HEK293 (cell line): ENCODE measurements around the gene PCDHGC4.
A peak's percentile ranks its signal among the peaks of the same experiment; 100 is the strongest.

Experiments used
- CTCF ChIA-PET: fragments of 350-600 bp; formaldehyde crosslinking; extraction: SDS; loops from one replicate; lab custom pipeline; 2021; ENCODE audit warnings: antibody characterized with exemption; lab: Yijun Ruan, JAX
- POLR2A ChIA-PET: fragments of 300-600 bp; formaldehyde crosslinking; extraction: SDS; loops from one replicate; lab custom pipeline; 2020; ENCODE audit warnings: antibody characterized with exemption, inconsistent platforms; lab: Yijun Ruan, JAX
- H3K27ac ChIP-seq: fragments of 200-500 bp; sonication (Bioruptor generic); 2 replicates; pipeline ENCODE4 v1.5.1; 2014; ENCODE audit warnings: low read depth, low read length, control low read depth, inconsistent platforms; ENCODE audit errors: extremely low read depth
- H3K36me3 ChIP-seq, 2 experiments: fragments of 200-500 bp in 1 of 2; sonication (Bioruptor generic) in 1 of 2; 1 replicate in 1 of 2; 2 replicates in 1 of 2; pipeline ENCODE4 v1.5.1; 2014 to 2017; ENCODE audit warnings: inconsistent platforms in 2 of 2, low read length in 2 of 2; ENCODE audit not compliant: control insufficient read depth in 2 of 2, insufficient read depth in 1 of 2
- H3K4me1 ChIP-seq: fragments of 200-500 bp; sonication (Bioruptor generic); 2 replicates; pipeline ENCODE4 v1.5.1; 2014; ENCODE audit warnings: mild to moderate bottlenecking, low read length, inconsistent platforms; ENCODE audit not compliant: control insufficient read depth, insufficient read depth
- H3K4me3 ChIP-seq: 2 replicates; pipeline ENCODE4 v1.5.1; 2011; ENCODE audit warnings: low read depth, mild to moderate bottlenecking, control low read depth, low read length, moderate library complexity
- H3K9me3 ChIP-seq: fragments of 200-500 bp; sonication (Bioruptor generic); 2 replicates; pipeline ENCODE4 v1.5.1; 2014; ENCODE audit warnings: low read depth, low read length, inconsistent platforms; ENCODE audit not compliant: control insufficient read depth, insufficient read depth
- EGR2 ChIP-seq: fragments of 450-650 bp; formaldehyde crosslinking; IDR thresholded peaks from 2 replicates; pipeline ENCODE4 v1.5.1; 2016; ENCODE audit warnings: low read depth, missing biosample characterization, missing genetic modification characterization
- PRDM1 ChIP-seq: fragments of 450-650 bp; formaldehyde crosslinking; IDR thresholded peaks from 2 replicates; pipeline ENCODE4; 2016; ENCODE audit warnings: missing biosample characterization, missing genetic modification characterization
- SP3 ChIP-seq: fragments of 450-650 bp; formaldehyde crosslinking; IDR thresholded peaks from 2 replicates; pipeline ENCODE4 v1.5.1; 2016; ENCODE audit warnings: missing biosample characterization, missing genetic modification characterization
- ZBTB20 ChIP-seq: fragments of 450-650 bp; formaldehyde crosslinking; IDR thresholded peaks from 2 replicates; pipeline ENCODE4 v1.5.1; 2016; ENCODE audit warnings: missing biosample characterization, missing genetic modification characterization
- ZBTB44 ChIP-seq: fragments of 450-650 bp; IDR thresholded peaks from 2 replicates; pipeline ENCODE4 v1.5.1; 2018; ENCODE audit warnings: missing biosample characterization, mild to moderate bottlenecking, missing genetic modification characterization
- ZBTB48 ChIP-seq: fragments of 450-650 bp; formaldehyde crosslinking; IDR thresholded peaks from 2 replicates; pipeline ENCODE4 v1.5.1; 2016; ENCODE audit warnings: missing biosample characterization, missing genetic modification characterization
- ZBTB7A ChIP-seq: fragments of 450-650 bp; formaldehyde crosslinking; IDR thresholded peaks from 2 replicates; pipeline ENCODE4 v1.5.1; 2016; ENCODE audit warnings: low read depth, missing biosample characterization, missing genetic modification characterization
- ZEB2 ChIP-seq: fragments of 450-650 bp; formaldehyde crosslinking; IDR thresholded peaks from 2 replicates; pipeline ENCODE4 v1.5.1; 2016; ENCODE audit warnings: missing biosample characterization, missing genetic modification characterization
- ZNF10 ChIP-seq: fragments of 450-650 bp; formaldehyde crosslinking; IDR thresholded peaks from 2 replicates; pipeline ENCODE4 v1.5.1; 2017; ENCODE audit warnings: missing biosample characterization, missing genetic modification characterization
- ZNF214 ChIP-seq: fragments of 450-650 bp; formaldehyde crosslinking; IDR thresholded peaks from 2 replicates; pipeline ENCODE4 v1.5.1; 2017; ENCODE audit warnings: missing biosample characterization, mild to moderate bottlenecking, missing genetic modification characterization, borderline replicate concordance
- ZNF221 ChIP-seq: fragments of 450-650 bp; formaldehyde crosslinking; IDR thresholded peaks from 2 replicates; pipeline ENCODE4 v1.5.1; 2017; ENCODE audit warnings: missing biosample characterization, missing genetic modification characterization, borderline replicate concordance
- ZNF280D ChIP-seq: fragments of 450-650 bp; formaldehyde crosslinking; IDR thresholded peaks from 2 replicates; pipeline ENCODE4 v1.5.1; 2016; ENCODE audit warnings: missing biosample characterization, missing genetic modification characterization
- ZNF335 ChIP-seq: fragments of 450-650 bp; formaldehyde crosslinking; conservative IDR thresholded peaks from 2 replicates; pipeline ENCODE4 v1.5.1; 2016; ENCODE audit warnings: missing biosample characterization, missing genetic modification characterization
- ZNF391 ChIP-seq: fragments of 450-650 bp; formaldehyde crosslinking; IDR thresholded peaks from 2 replicates; pipeline ENCODE4 v1.5.1; 2016; ENCODE audit warnings: low read depth, missing biosample characterization, missing genetic modification characterization, borderline replicate concordance
- ZNF394 ChIP-seq: fragments of 450-650 bp; formaldehyde crosslinking; IDR thresholded peaks from 2 replicates; pipeline ENCODE4 v1.5.1; 2016; ENCODE audit warnings: missing biosample characterization, missing genetic modification characterization, mild to moderate bottlenecking, moderate library complexity, borderline replicate concordance
- ZNF433 ChIP-seq: fragments of 450-650 bp; formaldehyde crosslinking; IDR thresholded peaks from 2 replicates; pipeline ENCODE4 v1.5.1; 2016; ENCODE audit warnings: missing biosample characterization, missing genetic modification characterization, low read depth
- ZNF555 ChIP-seq: fragments of 450-650 bp; formaldehyde crosslinking; conservative IDR thresholded peaks from 2 replicates; pipeline ENCODE4 v1.5.1; 2017; ENCODE audit warnings: missing biosample characterization, mild to moderate bottlenecking, missing genetic modification characterization, inconsistent platforms
- ZNF610 ChIP-seq: fragments of 450-650 bp; formaldehyde crosslinking; IDR thresholded peaks from 2 replicates; pipeline ENCODE4 v1.5.1; 2016; ENCODE audit warnings: missing biosample characterization, missing genetic modification characterization, borderline replicate concordance
- ZNF660 ChIP-seq: fragments of 450-650 bp; IDR thresholded peaks from 2 replicates; pipeline ENCODE4 v1.5.1; 2018; ENCODE audit warnings: missing biosample characterization, mild to moderate bottlenecking, missing genetic modification characterization
- ZNF670 ChIP-seq: fragments of 450-650 bp; formaldehyde crosslinking; IDR thresholded peaks from 2 replicates; pipeline ENCODE4 v1.5.1; 2016; ENCODE audit warnings: missing biosample characterization, missing genetic modification characterization, low read depth
- ZNF677 ChIP-seq: fragments of 450-650 bp; IDR thresholded peaks from 2 replicates; pipeline ENCODE4 v1.5.0; 2018; ENCODE audit warnings: missing biosample characterization, mild to moderate bottlenecking, missing genetic modification characterization, moderate library complexity
- ZXDB ChIP-seq: fragments of 450-650 bp; formaldehyde crosslinking; IDR thresholded peaks from 2 replicates; pipeline ENCODE4 v1.5.1; 2016; ENCODE audit warnings: missing biosample characterization, missing genetic modification characterization
- TF ChIP-seq, protein P1 (sequence below): fragments of 450-650 bp; formaldehyde crosslinking; IDR thresholded peaks from 2 replicates; pipeline ENCODE4 v1.5.1; 2016; ENCODE audit warnings: missing biosample characterization, missing genetic modification characterization, low read depth

PCDHGC4 gene

DNA sequence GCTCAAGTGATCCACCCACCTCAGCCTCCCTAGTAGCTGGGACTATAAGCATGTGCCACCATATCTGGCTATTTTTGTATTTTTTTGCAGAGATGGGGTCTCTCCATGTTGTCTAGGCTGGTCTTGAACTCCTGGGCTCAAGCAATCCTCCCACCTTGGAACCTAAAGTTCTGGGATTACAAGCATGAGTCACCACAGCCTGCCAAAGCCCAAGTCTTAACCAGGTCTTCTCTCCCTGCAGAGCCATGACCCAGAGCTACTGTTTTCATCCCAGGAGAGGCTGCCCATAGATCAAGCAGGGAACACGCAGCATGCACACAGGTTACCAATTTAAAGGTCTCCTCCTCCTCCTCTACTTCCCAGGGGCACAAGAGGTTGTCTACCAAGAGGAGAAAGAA, 33.8 kb downstream of the PCDHGC4 start:
- Histone ChIP-seq H3K9me3 (no peaks in the 10 kb centered on the region), H3K36me3 (peaks cover 16 to 84% of the 10 kb centered on the region in 2 experiments), H3K27ac (no peak overlapping the region), H3K4me3 (no peak overlapping the region), H3K4me1 (peaks cover 8% of the 10 kb centered on the region)
- CTCF ChIA-PET = interaction anchor here (0.6 to 1.5 kb wide), 3 partner anchors 39 to 122 kb away, joined by 3 to 9 read pairs (median 8); partner anchors contain the start of gene PCDHGA11
- TF ChIP-seq ZBTB44 (tag by site-specific recombination) = no peak
- TF ChIP-seq ZEB2 (tag by site-specific recombination) = no peak
- no peak for TF ChIP-seq SP3 (tag by site-specific recombination)
- POLR2A ChIA-PET = no interaction called here

DNA sequence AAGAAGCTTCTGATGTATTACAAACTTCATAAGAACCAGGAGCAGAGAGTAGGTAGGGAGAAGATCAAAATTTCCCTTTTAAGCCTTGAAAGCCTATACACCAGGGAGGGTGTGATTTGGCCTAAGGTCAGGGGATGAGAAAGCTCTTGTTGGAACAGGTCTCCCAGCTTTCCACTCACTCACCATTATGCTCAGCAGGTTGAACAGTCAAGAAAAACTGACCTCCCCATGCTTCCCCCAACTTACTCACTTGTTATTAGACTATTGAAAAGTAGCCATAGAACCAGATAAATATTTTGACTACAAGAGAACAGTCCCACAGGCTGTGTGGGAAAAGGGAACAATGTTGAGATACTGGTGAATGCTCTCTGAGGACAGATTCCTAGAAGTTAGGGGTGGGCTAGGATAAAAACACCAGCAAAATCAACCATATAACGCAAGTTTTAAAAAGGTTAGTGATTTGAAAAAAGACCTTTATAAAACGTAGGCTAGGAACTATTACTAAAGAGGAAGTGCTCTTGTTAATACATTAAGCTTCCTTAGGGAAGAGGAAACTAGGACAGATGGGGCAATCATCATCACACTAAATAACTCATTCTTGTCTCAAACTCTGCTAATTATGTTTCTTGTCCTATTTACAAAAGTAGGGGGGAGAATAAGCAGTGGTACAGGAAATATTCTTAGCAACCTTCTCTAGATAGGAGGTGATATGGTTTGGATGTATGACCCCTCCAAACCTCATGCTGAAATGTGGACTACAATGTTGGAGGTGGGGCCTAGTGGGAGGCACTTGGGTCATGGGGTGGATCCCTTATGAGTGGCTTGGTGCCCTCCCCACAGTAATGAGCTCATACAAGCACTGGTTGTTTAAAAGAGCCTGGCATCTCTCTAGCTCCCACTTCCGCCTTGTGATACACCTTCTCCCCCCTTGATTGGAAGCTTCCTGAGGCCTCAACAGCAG, 35.1 kb downstream of the PCDHGC4 start:
- Histone ChIP-seq H3K27ac (no peak overlapping the region), H3K36me3 (peaks cover 16 to 93% of the 10 kb centered on the region in 2 experiments), H3K9me3 (no peaks in the 10 kb centered on the region), H3K4me1 (peaks cover 11% of the 10 kb centered on the region), H3K4me3 (no peak overlapping the region)
- TF ChIP-seq ZNF214 = no peak
- TF ChIP-seq ZNF394 (tag by site-specific recombination) = no peak
- no peak for TF ChIP-seq ZNF555
- no peak for TF ChIP-seq ZBTB7A (tag by site-specific recombination)
- TF ChIP-seq ZNF670 (tag by site-specific recombination) = no peak
- no peak for TF ChIP-seq ZNF610
- no peak for TF ChIP-seq ZNF677 (tag by site-specific recombination)
- no peak for TF ChIP-seq ZNF335 (tag by site-specific recombination)
- TF ChIP-seq ZBTB20 (tag by site-specific recombination) = no peak
- TF ChIP-seq ZNF433 (tag by site-specific recombination) = no peak
- no peak for TF ChIP-seq ZNF10 (tag by site-specific recombination)
- POLR2A ChIA-PET = no interaction called here
- CTCF ChIA-PET = interaction anchor here (0.5 to 10.9 kb wide), 11 partner anchors 6 to 123 kb away, joined by 3 to 160 read pairs (median 10); partner anchors contain the start of genes PCDHGA11, PCDHGA12, PCDHGB5 and PCDHGB7

DNA sequence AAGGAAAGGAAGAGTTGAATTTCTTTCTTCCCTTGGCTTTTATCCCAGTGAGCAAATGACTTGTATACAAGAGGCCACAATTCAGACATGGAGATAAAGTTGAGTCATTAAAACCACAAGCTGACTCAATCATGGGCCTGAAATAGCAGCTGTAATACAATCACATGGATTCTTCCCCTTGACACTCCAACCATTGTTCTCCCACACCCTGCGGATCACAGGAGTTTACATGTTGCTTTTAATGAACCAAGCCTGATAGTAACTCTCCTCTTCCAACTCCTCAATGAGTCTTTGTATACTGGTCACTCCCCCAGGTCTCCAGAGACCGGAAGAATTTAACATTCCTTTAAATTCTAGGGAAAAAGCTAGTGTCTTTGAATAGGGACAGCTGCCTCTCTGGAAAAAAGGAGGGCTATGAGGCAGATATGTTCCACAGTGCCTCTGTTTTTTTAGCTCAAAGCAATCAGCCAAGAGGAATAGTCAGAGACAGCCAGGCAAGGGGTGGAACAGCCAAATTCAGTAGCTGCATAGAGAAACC, 36.5 kb downstream of the PCDHGC4 start:
- Histone ChIP-seq H3K9me3 (no peaks in the 10 kb centered on the region), H3K4me1 (peaks cover 11% of the 10 kb centered on the region), H3K4me3 (no peak overlapping the region), H3K27ac (peak overlapping the region; percentile 51; the same call in 1 of the 2 replicates), H3K36me3 (peaks cover 24 to 93% of the 10 kb centered on the region in 2 experiments)
- POLR2A ChIA-PET = interaction anchor here (1.0 to 2.0 kb wide), 5 partner anchors 42 to 200 kb away, joined by 3 to 10 read pairs (median 3); partner anchors contain the start of genes PCDHGA11 and PCDHGC3
- CTCF ChIA-PET = interaction anchor here (0.6 to 10.9 kb wide), 17 partner anchors 7 to 435 kb away, joined by 3 to 160 read pairs (median 9); partner anchors contain the start of genes PCDHGA1, PCDHGA11, PCDHGA12 and PCDHGA2
- TF ChIP-seq ZNF335 (tag by site-specific recombination) = 0 out of 2 replicates have a peak, but pooled peaks have one; percentile 39
- no peak for TF ChIP-seq EGR2 (tag by site-specific recombination)
- TF ChIP-seq ZNF660 (tag by site-specific recombination) = peak; percentile 96
- no peak for TF ChIP-seq ZNF221 (tag by site-specific recombination)
- TF ChIP-seq, protein P1, sequence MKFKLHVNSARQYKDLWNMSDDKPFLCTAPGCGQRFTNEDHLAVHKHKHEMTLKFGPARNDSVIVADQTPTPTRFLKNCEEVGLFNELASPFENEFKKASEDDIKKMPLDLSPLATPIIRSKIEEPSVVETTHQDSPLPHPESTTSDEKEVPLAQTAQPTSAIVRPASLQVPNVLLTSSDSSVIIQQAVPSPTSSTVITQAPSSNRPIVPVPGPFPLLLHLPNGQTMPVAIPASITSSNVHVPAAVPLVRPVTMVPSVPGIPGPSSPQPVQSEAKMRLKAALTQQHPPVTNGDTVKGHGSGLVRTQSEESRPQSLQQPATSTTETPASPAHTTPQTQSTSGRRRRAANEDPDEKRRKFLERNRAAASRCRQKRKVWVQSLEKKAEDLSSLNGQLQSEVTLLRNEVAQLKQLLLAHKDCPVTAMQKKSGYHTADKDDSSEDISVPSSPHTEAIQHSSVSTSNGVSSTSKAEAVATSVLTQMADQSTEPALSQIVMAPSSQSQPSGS (tag by site-specific recombination) = no peak
- peak; percentile 86 for TF ChIP-seq ZXDB
- peak; percentile 58; the same call in 1 of the 2 replicates for TF ChIP-seq ZNF391
- no peak; the same call in 1 of the 2 replicates for TF ChIP-seq ZNF280D (tag by site-specific recombination)
- TF ChIP-seq PRDM1 = peak; percentile 78
- TF ChIP-seq ZBTB48 (tag by site-specific recombination) = peak; percentile 54; the same call in 1 of the 2 replicates
